IPS DF 19.7 (cell line): ENCODE results near the gene CRHR2.
"Not testable (repeated sequence)": the region's sequence is repeated elsewhere in the genome, so short reads cannot be mapped to it uniquely, and the experiment has no call there.

Source experiments
- DNase-seq: peaks from one replicate; pipeline ENCODE4 v3.0.0-alpha.2; 2013; ENCODE audit warnings: low read depth, low spot score

The CRHR2 gene

DNA sequence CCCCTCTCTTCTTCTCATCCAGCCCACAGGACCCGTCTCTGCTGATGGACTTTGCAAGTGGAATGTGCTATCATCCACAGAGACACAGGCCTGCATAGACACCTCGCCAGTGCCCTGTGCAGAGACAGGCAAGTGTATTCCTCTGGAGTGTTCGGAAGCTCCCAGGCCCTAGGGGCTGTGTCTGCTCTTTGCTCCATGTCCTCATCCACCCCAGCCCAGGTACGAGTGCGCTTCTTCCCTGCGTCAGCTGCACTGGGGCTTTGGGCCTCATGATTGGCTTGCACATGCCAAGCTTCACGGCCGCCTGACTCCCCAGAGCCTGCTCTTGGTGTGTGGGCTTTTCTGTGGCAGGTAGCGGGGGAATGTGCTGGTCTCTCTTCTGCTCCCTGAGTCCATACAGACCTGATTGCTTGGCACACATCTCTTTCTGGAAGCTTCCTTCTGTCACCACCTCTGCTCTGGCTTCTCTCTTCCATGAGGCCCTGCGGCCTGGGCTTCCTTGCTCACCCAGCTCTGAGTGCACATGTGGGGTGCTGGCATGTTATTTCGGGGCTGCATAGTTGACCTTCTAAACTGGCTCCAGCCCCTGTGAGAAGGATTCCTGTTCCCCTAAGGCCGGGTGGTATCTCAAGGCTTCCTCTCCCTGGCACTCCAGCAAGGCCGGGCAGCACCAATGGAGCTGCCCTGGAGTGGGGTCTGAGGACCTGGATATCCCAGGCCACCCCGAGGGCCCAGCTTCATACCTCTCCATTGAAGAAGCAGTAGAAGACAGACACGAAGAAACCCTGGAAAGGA is 27.8 kb downstream of the CRHR2 start:
- no peak for DNase-seq

DNA sequence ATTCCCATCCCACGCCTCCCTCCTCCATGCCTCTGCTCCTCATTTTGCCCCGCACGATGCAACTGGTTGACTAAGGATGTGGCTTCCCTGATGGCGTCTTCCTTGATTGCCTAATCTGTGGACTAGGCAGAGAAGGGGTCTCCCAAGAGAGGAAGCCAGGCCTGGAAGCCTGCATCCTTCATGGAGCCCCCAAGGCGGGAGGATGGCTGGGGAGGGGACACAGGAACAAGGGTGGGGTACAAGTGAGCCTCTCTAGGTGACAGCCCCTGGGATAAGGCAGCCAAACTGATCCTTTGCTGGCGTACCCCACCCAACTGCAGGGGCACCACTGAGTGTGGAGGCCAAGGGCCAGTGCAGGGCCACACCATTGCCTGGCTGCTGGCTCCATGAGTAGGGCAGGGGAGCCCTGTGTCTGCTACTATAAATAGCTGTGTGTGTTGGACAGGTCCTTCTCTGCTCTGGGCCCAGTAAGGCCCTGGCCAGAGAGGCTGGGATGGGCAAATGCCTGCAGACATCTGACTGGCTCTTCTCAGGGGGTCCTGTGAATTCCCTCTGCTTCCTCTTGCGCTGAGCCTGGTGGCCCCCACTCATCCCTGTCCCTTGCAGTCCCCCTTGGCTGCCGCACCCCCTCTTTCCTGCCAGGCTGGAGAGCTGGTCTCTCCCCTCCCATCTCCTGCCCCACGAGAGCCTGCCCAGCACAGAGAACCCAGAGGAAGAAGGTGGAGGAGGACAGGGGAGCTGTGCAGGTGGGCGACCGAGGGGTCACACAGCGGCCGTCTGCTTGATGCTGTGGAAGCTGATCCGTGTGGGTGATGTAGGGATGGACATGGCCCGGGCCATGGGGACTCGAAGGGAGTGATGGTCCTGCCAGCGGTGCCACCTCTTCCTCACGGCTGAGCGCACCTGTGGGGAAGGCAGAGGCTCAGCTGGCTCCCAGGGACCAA is 29.3 kb downstream of the CRHR2 start:
- DNase-seq, result no peak

DNA sequence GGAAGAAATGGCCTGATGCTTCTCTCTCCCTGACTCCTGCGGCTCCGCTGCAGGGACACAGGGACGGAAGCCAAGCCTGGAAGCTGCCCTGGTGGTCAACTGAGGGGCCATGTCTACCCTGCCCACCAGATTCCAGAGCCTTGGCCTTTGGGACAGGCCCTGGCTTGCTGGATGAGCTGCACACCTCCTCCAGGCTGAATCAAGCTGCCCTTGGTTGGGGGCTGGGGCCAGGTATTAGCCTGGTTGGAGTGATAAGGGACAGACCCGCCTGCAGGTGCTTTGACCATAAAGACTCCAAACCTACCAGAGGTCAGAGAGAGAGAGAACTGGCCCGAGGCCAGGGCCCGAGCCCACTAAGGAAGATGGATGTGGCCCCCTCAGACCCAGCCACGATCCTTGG is 30.1 kb downstream of the CRHR2 start:
- no peak for DNase-seq

DNA sequence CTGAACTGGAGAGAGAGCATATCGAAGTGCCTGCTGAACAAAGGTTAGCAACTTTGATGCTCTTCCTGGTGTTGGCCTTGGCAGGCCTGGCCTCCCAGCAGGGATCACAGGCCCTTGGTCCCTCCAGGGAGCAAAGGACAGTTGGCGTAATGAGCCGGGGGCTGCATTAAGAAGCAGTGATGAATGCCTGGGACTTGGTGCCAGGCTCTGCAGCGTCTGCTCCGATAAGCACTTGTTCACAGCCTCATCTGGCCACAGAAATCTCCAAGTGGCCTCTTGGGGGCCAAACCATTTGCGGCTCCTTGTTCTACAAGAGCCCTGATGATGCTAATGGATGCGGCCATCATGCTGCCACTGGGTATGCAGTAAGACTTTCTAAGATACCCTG is 31.8 kb downstream of the CRHR2 start:
- no peak for DNase-seq

DNA sequence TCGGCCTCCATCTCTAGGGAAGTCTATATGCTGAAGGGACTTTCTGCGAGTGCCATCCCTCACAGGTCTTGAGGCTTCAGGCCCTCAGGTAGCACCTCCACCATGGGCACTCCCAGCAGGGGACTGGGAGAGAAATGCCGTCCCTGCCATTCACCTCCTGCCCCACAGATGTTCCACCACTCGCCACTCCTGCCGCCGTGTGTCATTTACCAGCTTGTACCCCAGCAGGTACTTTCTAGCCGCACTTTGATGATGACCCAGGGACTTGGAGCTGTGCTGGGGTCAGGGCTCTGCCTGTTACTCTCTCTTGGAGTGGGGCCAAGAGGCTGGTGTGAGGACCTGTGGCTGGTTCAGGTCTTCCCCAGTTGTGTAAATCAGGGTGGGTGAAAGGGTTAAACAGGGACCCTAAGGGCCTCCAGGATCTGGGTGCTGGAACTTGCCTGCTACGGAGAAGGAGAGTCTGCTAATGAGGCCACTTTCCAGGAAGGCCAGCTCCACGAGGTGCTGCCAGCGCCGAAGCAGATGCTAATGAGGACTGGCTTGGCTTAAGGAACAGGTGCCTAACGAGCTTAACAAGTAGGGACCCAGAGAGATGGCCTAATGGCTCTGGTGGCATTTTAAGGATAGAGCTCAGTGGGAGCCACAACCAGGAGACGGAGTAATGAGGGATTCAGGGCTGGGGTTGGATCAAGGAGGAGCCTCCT is 32.4 kb downstream of the CRHR2 start:
- no peak for DNase-seq

DNA sequence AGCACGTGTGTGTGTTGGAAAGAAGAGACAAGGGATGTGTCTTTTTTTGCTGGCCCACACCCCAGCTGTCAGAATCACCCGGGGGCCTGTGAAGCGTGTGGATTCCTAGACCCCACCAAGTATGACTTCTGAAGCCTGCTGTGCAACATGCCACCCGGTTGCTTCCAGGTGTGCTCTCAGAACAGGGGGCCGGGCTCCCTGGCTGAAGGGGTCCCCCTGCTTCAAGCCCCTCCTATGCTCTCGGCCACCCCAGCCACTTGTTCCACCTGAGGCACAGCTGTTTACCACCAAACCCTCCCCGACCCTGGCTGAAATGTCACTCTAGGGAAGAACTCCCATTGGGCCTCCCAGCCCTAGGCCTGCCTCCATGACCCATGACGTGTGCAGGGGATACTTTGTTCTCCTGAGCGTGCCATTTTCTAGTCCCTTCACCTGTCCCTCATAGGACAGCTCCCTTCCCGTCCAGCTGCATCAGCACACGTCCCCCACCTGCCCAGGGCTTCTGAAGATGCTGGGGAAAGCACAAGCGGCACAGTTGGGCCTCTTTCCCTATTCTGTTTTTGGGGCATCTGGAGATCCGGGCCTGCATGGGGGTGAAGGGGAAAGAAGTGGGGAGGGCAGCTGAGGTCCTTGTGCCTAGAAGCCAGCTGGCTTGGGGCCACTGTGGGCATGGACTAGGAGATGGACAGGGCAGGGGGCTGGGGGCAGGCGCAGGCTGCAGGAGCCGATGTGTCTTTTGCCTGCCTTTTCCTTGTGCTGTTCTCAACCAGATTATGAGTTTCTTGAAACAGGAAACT is 33.3 kb downstream of the CRHR2 start:
- no peak for DNase-seq

DNA sequence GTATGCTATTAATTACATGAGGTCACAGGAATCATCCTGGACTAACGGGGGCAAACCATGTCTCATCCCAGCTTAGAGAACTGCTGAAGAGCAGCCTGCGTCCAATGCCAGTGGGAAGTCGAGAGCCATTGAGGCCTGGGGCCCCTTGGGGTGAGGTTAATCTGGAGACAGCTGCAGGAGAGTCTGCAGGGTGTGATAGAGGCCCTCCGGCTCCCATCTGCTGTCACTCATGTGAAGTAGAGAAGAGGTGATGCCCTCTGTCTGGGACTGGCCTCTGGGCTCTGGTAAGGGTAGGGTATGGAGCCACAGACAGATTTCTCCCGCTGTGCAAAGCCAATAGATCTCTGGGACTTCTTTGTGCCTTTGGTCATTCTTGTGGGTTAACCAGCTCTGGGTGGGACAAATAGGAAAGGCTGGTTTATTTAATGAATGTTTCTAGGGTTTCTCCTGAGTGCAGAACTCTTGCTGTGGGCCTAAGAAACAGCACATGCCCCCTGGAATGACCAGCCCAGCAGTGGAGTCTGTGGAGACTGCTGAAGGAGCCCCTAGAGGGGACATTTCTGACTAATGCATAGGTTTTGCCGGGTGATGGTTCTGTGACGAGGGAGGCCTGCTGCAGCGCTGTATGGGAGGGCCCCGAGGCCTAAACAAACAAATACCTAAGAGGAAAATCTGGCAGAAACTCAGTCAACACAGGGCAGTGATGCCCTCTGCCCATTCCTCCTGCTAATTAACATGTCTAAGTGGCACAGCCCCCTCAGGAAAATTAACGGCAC is 34.5 kb downstream of the CRHR2 start:
- no peak for DNase-seq

DNA sequence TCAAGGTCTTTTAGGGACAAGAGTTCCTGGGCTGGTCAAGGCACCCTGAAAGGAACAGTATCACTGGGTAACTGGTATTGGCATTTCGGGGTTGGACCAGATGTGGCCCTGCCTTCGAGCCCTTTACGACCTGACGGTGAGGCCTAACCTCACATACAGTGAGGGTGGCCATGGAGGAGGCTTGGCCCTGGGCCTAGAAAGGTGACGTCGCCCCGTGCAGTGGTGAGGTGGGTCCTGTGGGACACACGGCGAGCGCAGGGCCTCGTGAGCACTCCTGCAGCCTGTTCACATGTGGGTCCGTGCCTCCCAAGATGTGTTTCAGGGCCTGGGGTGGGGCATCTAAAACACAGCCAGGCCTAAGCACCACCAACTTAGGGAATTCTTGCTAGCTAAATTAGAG is 36.1 kb downstream of the CRHR2 start:
- no peak for DNase-seq

DNA sequence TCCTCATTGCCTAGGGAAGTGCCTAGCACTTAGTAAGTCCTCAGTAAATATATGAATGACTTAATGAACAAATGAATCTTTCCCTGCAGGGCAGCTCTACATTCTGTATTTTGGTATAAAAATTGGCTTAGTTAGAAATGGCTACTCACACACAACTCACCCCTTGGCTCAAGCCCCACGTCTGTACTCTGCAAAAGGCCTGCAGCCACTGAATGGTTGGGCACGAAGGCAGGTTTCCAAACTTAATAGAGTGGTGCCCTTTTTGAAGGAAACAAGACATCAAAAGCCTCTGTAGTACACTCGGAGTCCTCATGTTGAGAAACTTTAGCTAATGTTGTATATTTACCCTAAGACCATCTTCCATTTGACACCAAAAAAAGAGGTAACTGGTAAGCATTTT is 36.6 kb downstream of the CRHR2 start:
- no peak for DNase-seq

DNA sequence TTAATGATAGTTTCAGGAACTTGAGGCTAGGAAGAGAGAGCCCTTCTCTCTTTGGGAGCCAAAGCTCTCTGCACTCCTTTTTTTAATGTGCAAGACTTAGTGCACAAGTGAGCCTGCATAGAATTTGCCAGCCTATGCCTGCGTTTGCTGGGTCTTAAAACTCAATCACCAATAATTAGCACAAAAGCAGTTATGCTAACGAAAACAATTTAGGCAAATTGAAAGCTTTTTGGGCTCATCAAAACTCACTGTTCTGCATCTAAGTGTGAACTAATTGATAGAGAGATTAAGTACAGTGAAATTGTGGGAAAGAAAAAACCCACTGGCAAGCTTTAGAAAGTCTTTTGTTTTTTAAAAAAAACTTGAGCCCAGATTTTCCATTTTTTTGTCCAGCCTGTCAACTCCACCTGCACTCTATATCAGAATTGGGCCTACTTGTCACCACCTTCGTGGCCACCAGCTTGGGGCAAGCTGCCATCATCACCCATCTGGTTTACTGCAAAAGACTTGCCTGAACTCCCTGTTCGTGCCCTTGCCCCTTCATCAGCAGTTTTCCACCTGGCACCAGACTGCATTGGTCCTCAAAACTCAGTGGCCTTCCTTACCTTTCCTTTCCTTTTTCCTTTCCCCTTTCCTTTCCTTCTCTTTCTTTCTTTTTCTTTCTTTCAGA is 37.8 kb downstream of the CRHR2 start:
- no peak for DNase-seq

DNA sequence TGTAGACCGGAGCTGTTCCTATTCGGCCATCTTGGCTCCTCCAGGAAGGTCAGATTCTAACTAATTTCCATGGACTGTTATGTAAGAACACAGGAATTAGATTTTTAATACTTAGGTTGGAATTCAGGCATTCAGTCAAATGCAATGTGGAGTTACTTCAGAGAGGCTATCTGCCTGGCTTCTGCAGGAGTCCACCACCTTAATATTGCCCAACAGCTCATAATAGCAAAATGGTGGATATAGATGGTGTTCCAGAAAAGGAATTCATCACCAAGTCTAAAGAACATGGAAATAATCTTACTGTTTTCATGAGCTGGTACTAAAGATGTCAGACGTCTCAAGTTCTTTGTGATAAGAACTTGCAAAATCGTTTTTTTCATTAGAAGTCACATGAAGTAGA is 39.5 kb downstream of the CRHR2 start:
- no peak for DNase-seq

DNA sequence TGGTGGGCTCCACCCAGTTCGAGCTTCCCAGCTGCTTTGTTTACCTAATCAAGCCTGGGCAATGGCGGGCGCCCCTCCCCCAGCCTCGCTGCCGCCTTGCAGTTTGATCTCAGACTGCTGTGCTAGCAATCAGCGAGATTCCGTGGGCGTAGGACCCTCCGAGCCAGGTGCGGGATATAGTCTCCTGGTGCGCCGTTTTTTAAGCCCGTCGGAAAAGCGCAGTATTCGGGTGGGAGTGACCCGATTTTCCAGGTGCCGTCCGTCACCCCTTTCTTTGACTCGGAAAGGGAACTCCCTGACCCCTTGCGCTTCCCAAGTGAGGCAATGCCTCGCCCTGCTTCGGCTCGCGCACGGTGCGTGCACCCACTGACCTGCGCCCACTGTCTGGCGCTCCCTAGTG is 39.9 kb downstream of the CRHR2 start:
- DNase-seq, result not testable (repeated sequence)

DNA sequence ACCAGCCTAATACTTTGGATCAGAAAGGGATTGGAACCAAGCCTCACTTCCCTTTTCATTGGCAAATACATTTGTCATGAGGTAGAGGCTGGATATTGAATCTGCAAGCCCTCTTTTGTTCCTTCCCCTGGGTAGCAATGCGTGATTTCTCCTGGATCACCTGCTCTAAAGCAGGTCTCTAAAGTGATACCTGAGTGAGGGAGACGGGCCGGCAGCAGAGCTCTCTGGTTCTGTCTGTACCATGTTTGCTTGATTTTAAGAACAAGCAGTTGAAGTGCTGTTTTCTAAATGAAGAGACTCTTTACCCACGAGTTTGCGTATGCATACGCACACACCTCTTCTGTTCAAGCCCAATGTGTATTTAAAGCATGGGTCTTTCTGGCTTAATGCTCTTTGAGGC is 46.5 kb downstream of the CRHR2 start:
- DNase-seq, result no peak

DNA sequence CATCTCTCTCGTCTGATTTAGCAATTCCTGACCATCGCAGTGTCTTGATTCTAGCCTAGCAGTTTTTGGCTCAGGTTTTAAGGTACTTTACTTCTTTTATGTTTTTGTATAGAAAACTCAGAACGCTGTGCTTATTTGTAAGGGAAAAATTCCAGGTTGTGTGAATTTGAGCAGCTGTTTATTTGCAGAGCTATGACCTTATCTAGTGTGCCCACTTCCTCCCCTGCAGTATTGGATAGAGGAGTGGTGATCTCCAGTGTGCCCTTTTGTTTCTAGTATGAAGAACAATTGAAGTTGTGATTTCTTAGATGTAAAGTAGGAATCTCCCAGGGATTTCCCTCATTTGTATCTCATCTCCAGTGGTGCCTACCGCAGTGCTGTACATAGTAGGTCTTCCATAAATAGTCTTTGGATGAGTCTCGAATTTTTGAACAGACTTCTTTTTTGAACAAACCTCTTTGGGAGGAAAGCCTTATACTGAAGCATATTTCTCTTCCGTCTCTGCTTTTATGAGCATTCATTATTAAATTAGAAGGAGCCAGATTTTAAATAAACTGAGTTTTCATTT is 47.5 kb downstream of the CRHR2 start:
- no peak for DNase-seq

DNA sequence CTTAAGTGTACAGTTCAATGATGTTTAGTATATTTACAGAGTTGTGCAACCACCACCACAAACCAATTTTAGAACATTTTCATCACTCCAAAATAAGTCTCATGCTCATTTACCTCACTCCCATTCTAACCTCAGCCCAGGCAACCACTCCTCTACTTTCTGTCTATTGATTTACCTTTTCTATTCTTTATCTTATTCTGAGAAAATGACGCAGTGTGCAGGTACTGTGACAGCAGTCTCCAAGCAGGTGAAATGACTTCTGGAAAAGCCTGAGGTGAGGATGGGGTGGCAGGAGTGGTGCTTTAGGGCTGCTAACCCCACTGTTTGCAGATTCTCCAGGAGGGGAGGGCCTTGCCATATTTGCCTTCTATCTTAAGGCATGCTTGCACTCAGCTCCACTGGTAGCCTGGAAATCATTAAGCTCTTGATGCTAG is 48.0 kb downstream of the CRHR2 start:
- DNase-seq, result no peak

DNA sequence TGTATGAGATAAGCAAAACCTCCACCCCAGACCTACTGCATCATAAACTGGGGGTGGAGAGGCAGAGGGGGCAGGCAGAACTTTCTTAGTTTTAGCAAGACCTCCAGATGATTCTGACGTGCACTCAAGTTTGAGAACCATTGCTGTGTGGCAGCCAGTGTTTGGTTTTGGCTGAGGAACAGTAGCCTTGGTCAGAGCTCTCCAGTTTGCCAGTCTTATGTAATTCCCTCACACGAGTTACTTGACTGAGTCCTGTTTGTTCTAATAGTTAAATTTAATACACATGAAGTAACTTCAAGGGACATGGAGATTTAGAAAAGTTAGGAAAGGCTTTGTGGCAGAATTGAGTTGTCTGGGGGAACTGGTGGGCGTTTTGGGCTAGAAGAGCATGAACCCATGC is 49.0 kb downstream of the CRHR2 start:
- no peak for DNase-seq

DNA sequence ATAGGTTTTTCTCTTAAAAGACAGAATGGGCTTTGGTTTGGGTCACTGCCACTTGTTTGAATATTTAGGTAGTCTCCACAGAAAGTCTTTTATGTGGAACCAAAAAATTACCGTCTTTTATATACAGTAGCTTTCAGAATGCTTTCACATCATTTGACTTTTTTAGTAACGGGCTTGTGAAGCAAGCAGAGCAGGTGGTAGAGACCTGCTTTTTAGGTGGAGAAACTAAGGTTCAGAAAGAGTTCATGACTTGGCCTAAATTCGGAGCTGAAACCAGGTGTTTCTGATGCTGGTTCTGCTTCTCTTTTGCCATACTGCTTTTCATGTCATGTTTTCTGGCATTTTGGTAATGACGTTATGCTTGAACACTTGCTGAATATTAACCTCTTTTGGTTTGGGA is 51.3 kb downstream of the CRHR2 start:
- DNase-seq, result no peak

DNA sequence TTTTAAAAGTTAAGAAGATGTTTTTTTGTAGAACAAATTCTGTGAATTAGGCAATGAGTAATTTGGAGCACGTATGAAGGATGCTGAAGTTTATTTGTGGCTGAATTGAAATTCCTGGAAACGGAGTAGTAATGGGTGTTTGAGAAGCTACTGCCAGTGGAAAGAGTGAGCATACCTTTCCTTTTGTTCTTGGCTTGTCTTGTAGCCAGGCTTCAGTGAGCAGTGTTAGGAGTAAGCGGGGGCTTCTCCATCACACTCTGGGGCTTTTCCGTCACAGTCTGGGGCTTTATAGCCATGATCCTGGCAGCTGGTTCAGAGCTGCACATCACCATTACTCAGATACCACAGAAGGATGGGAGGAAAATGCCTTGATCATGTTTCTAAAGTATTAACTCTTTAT is 55.2 kb downstream of the CRHR2 start:
- no peak for DNase-seq

DNA sequence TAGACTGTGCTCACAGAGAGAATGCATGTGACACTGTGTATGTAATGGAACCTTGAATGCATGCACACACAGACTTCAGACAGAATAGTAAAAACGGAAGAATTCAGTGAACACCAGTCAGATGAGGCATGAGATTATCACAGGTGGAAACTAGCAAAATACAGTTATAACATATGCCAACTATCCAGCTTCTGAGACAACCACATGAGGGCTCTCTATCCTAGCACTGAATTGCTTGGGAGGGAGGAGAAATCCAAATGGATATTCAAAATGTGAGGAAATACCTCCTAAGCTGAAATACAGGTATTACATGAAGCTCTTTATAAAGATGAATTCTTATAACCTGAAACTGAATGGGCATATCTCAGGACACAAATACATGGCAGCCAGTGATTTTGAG is 57.0 kb downstream of the CRHR2 start:
- no peak for DNase-seq

DNA sequence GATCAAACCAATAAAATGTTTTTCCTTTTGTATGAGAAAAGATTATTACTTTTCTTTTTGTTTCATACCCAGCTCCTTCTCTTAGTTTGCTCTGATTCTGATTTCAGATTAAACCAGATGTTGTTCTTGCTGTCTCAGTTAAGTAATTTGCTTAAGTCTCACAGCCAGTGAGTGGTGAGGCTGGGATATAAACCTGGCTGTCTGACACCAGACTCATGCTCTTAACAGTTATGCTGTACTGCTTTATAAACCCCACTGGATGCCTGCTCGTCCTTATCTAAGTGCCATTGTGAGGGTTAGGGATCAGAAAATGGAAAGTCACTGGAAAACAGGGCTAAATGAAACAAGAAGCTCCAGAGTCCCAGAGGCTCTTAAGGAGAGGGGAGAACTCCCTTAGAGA is 63.3 kb downstream of the CRHR2 start:
- no peak for DNase-seq
